Esophagus muscularis mucosa (tissue), 4 donors: ENCODE data around the gene LHFPL2. TPM values are rescaled to one million over a fixed set of nuclear protein-coding genes. Genes with fewer than 3 reads are reported as not detected.

Experiments
- DNase-seq: peaks from one replicate; pipeline ENCODE4 v3.0.0-alpha.2; 2017; ENCODE audit errors: extremely low spot score
- H3K27ac ChIP-seq, 4 donors: fragments of 200-600 bp; sonication (generic); replicated peaks in 1 of 4; 1 replicate in 3 of 4; 2 replicates in 1 of 4; pipeline ENCODE4 v1.5.1; 2016 to 2019; ENCODE audit warnings: mild to moderate bottlenecking in 1 of 4
- H3K27me3 ChIP-seq, 4 donors: fragments of 200-600 bp; sonication (generic); one replicate each; pipeline versions ENCODE4 v1.5.1 to v1.6.0; 2016 to 2019
- H3K36me3 ChIP-seq, 4 donors: fragments of 200-600 bp; sonication (generic); one replicate each; pipeline ENCODE4 v1.5.1; 2016 to 2019
- H3K4me1 ChIP-seq, 4 donors: fragments of 200-600 bp; sonication (generic); one replicate each; pipeline ENCODE4 v1.5.1; 2016 to 2019
- H3K4me3 ChIP-seq, 4 donors: fragments of 200-600 bp; sonication (generic); 1 replicate in 2 of 4; 2 replicates in 2 of 4; pipeline ENCODE4 v1.5.1; 2016 to 2019; ENCODE audit warnings: mild to moderate bottlenecking in 4 of 4, moderate library complexity in 1 of 4
- H3K9me3 ChIP-seq, 4 donors: fragments of 200-600 bp; sonication (generic); 1 replicate in 3 of 4; 2 replicates in 1 of 4; pipeline ENCODE4 v1.5.1; 2016 to 2019
- EP300 ChIP-seq: sonication (generic); formaldehyde crosslinking; IDR thresholded peaks from one replicate; pipeline ENCODE4 v1.6.1; 2017; ENCODE audit warnings: antibody characterized with exemption
- POLR2A ChIP-seq: fragments of 450-650 bp; IDR thresholded peaks from one replicate; pipeline ENCODE4 v1.6.1; 2017; ENCODE audit warnings: antibody characterized with exemption, moderate library complexity, mild to moderate bottlenecking, low read depth
- POLR2AphosphoS5 ChIP-seq, 2 donors: sonication (generic); formaldehyde crosslinking; IDR thresholded peaks; one replicate each; pipeline ENCODE4 v1.6.1; 2017; ENCODE audit warnings: antibody characterized with exemption in 2 of 2
- WGBS: methylation state at CpG from one replicate; pipeline ENCODE4 v1.1.5; 2018; 5-methylcytosine and 5-hydroxymethylcytosine counted together
- intact Hi-C: fragments of 100-400 bp; cut with DNase I; formaldehyde crosslinking; loops from one replicate; pipeline ENCODE4 v1.15.1; 2023
- total RNA-seq, 4 donors: library from RNA; depleted of rRNA; stranded (reverse); fragments of >200 nt; gene quantifications; one replicate each; pipeline versions ENCODE4 v1.1.0 to v1.2.1, GENCODE V29; 2016
- TF ChIP-seq, protein P1 (sequence below), 3 experiments: fragments of 200-600 bp in 2 of 3; fragments of 450-650 bp in 1 of 3; sonication (generic) in 2 of 3; IDR thresholded peaks; one replicate each; pipeline ENCODE4 v1.5.1; 2017 to 2019; ENCODE audit warnings: antibody characterized with exemption in 3 of 3, mild to moderate bottlenecking in 2 of 3, moderate library complexity in 1 of 3

Gene LHFPL2
- total RNA-seq, 4 donors from 2014 or later = 24.1 to 40.9 (median 28.1) TPM

DNA sequence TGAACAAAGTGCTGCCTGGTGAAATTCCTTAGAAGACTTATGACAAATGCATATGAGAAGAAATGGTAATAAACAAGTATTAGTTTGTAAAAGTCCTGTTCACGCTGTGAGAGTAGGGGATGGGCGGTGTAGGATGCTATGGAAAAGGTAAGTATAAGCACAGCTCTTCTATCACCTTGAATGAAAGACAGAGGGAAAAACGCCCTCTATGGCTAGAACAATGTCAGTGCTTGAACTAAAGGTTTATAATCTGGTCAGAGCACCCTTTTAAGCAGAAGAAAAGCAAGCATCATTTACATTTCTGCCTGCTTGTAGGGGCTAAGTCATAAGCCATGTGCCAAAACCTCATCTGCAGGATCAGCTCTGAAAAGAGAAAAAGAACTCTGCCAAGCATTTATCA lies 115.2 kb downstream of the LHFPL2 start:
- Histone ChIP-seq H3K27ac (peak overlapping the region in 3 of 4 donors; percentile 62 to 69 (median 69)), H3K36me3 (no peaks in the 10 kb centered on the region), H3K4me1 (peaks cover 20 to 53% (median 45%) of the 10 kb centered on the region in 4 donors), H3K4me3 (no peak overlapping the region), H3K9me3 (no peaks in the 10 kb centered on the region), H3K27me3 (no peaks in the 10 kb centered on the region)
- TF ChIP-seq POLR2AphosphoS5 (IDR thresholded peaks at IDR 0.05) = no peak
- TF ChIP-seq, protein P1, sequence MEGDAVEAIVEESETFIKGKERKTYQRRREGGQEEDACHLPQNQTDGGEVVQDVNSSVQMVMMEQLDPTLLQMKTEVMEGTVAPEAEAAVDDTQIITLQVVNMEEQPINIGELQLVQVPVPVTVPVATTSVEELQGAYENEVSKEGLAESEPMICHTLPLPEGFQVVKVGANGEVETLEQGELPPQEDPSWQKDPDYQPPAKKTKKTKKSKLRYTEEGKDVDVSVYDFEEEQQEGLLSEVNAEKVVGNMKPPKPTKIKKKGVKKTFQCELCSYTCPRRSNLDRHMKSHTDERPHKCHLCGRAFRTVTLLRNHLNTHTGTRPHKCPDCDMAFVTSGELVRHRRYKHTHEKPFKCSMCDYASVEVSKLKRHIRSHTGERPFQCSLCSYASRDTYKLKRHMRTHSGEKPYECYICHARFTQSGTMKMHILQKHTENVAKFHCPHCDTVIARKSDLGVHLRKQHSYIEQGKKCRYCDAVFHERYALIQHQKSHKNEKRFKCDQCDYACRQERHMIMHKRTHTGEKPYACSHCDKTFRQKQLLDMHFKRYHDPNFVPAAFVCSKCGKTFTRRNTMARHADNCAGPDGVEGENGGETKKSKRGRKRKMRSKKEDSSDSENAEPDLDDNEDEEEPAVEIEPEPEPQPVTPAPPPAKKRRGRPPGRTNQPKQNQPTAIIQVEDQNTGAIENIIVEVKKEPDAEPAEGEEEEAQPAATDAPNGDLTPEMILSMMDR (IDR thresholded peaks at IDR 0.05) = peak; percentile 27 to 50 (median 47)
- 76% methylated on average over 3 of the region's 3 CpGs for WGBS
- no peak for DNase-seq
- intact Hi-C loops = no loop called here

GRCh38 chr5:78530342-78531096 lies 118.1 kb downstream of the LHFPL2 start:
- TF ChIP-seq POLR2A = no peak
- TF ChIP-seq, protein P1 (IDR thresholded peaks at IDR 0.05) = no peak
- no peak for TF ChIP-seq POLR2AphosphoS5 (IDR thresholded peaks at IDR 0.05)
- TF ChIP-seq EP300 = no peak
- H3K4me3 ChIP-seq = no peak overlapping the region
- no peaks in the 10 kb centered on the region for H3K36me3 ChIP-seq
- WGBS = 52% methylated on average over 3 of the region's 3 CpGs
- no peak for DNase-seq
- peak overlapping the region in 2 of 4 donors; percentile 7 to 30 for H3K27ac ChIP-seq
- H3K9me3 ChIP-seq = no peaks in the 10 kb centered on the region
- peaks cover 45 to 67% (median 65%) of the 10 kb centered on the region in 4 donors for H3K4me1 ChIP-seq
- intact Hi-C loops = no loop called here
- no peaks in the 10 kb centered on the region for H3K27me3 ChIP-seq

GRCh38 chr5:78527925-78528324 lies 120.6 kb downstream of the LHFPL2 start:
- peak overlapping the region; percentile 80 to 90 (median 83) for H3K27ac ChIP-seq
- H3K9me3 ChIP-seq = no peaks in the 10 kb centered on the region
- no peaks in the 10 kb centered on the region for H3K36me3 ChIP-seq
- DNase-seq = no peak
- H3K27me3 ChIP-seq = no peaks in the 10 kb centered on the region
- intact Hi-C loops = no loop called here
- TF ChIP-seq, protein P1 (IDR thresholded peaks at IDR 0.05) = no peak
- TF ChIP-seq EP300 (no peak), POLR2AphosphoS5 (IDR thresholded peaks at IDR 0.05) (no peak), POLR2A (no peak)
- WGBS = 70% methylated on average over 3 of the region's 3 CpGs
- H3K4me1 ChIP-seq = peaks cover 50 to 78% (median 72%) of the 10 kb centered on the region in 4 donors
- H3K4me3 ChIP-seq = no peak overlapping the region

GRCh38 chr5:78527054-78527859 lies 121.3 kb downstream of the LHFPL2 start:
- TF ChIP-seq POLR2AphosphoS5 (IDR thresholded peaks at IDR 0.05) = peak; percentile 83 to 90
- no peak for TF ChIP-seq EP300
- WGBS = 8% methylated on average over 9 of the region's 9 CpGs
- H3K27ac ChIP-seq = peak overlapping the region; percentile 80 to 90 (median 83)
- H3K27me3 ChIP-seq = no peaks in the 10 kb centered on the region
- H3K36me3 ChIP-seq = no peaks in the 10 kb centered on the region
- peaks cover 50 to 83% (median 71%) of the 10 kb centered on the region in 4 donors for H3K4me1 ChIP-seq
- intact Hi-C loops = no loop called here
- no peak for DNase-seq
- peak overlapping the region in 3 of 4 donors; percentile 28 to 34 (median 29) for H3K4me3 ChIP-seq
- H3K9me3 ChIP-seq = no peaks in the 10 kb centered on the region

GRCh38 chr5:78526049-78526525 lies 122.5 kb downstream of the LHFPL2 start:
- WGBS = 79% methylated on average over 7 of the region's 7 CpGs
- Histone ChIP-seq H3K9me3 (no peaks in the 10 kb centered on the region), H3K4me3 (no peak overlapping the region), H3K36me3 (no peaks in the 10 kb centered on the region), H3K27me3 (no peaks in the 10 kb centered on the region), H3K27ac (peak overlapping the region; percentile 80 to 90 (median 83)), H3K4me1 (peaks cover 50 to 83% (median 71%) of the 10 kb centered on the region in 4 donors)
- TF ChIP-seq, protein P1 (IDR thresholded peaks at IDR 0.05) = no peak
- peak in 1 of 2 donors; percentile 44 for TF ChIP-seq POLR2AphosphoS5 (IDR thresholded peaks at IDR 0.05)
- intact Hi-C loops = no loop called here
- no peak for DNase-seq
